GM12891 (cell line): ENCODE measurements around the gene PSMB1.
"Not testable (repeated sequence)": the region's sequence is repeated elsewhere in the genome, so short reads cannot be mapped to it uniquely, and the experiment has no call there.

Experiments used
- DNase-seq: peaks from one replicate; pipeline ENCODE4 v3.0.0; 2011; ENCODE audit warnings: low spot score; ENCODE audit not compliant: insufficient read length
- FAIRE-seq: peaks from 2 replicates; lab custom pipeline; 2011; peaks lifted over from hg19 to GRCh38; lab: Jason Lieb, UNC
- PAX5 ChIP-seq: IDR thresholded peaks from 2 replicates; pipeline ENCODE4 v1.6.1; 2011; ENCODE audit warnings: low read length, moderate library complexity, mild to moderate bottlenecking; ENCODE audit not compliant: insufficient read depth, severe bottlenecking
- POLR2A ChIP-seq: IDR thresholded peaks from 2 replicates; pipeline ENCODE4 v1.6.1; 2011; ENCODE audit warnings: low read depth, low read length, control low read depth
- POLR2AphosphoS5 ChIP-seq: IDR thresholded peaks from 2 replicates; pipeline ENCODE4 v1.6.1; 2011; ENCODE audit warnings: low read depth, low read length, control low read depth
- POU2F2 ChIP-seq: IDR thresholded peaks from 2 replicates; pipeline ENCODE4 v1.6.1; 2011; ENCODE audit warnings: low read depth, mild to moderate bottlenecking, control low read depth, low read length, moderate library complexity
- SPI1 ChIP-seq: IDR thresholded peaks from 2 replicates; pipeline ENCODE4 v1.6.1; 2011; ENCODE audit warnings: low read depth, low read length, control low read depth
- TAF1 ChIP-seq: IDR thresholded peaks from 2 replicates; pipeline ENCODE4 v1.6.1; 2011; ENCODE audit warnings: low read depth, low read length, control low read depth

The PSMB1 gene

DNA sequence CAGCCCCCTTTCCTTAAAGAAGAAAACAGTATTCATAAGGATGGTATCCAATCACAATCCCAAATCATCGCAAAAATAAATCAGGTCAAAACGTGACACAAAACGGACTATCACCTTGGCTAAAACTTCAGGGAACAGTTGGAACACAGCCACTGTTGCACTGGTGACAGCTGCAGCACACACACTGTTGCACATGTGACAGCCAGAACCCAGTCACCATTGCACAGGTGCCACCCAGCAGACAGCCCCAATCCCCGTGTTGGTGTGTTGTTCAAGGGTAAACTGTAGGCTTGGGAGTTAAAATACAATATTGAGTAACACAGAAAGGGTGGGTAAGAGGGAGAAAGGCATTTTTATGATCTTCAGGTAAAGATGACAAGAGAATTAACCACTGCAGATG, 15.8 kb downstream of the PSMB1 start:
- DNase-seq (no peak), FAIRE-seq (peak; percentile 69)
- TF ChIP-seq POU2F2 (no peak), SPI1 (no peak), POLR2A (no peak), POLR2AphosphoS5 (no peak), PAX5 (no peak), TAF1 (no peak)

DNA sequence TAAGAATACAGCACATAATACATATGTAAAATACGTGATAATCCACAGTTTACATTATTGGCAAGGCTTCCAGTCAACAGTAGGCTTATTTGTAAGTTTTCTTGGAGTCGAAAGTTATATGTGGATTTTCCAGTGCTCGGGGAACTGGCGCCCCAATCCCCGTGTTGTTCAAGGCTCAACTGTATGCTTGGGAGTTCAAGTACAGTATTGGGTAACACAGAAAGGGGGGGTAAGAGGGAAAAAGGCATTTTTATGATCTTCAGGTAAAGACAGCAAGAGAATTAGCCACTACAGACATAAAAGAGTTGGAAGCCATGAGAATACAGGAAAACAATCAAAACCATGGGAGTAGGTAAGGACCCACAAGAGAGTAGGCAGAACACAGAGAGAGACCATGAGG, 16.4 kb downstream of the PSMB1 start:
- TF ChIP-seq TAF1 (no peak), PAX5 (no peak), POLR2A (no peak), SPI1 (no peak), POU2F2 (no peak), POLR2AphosphoS5 (no peak)
- DNase-seq (no peak), FAIRE-seq (no peak)

DNA sequence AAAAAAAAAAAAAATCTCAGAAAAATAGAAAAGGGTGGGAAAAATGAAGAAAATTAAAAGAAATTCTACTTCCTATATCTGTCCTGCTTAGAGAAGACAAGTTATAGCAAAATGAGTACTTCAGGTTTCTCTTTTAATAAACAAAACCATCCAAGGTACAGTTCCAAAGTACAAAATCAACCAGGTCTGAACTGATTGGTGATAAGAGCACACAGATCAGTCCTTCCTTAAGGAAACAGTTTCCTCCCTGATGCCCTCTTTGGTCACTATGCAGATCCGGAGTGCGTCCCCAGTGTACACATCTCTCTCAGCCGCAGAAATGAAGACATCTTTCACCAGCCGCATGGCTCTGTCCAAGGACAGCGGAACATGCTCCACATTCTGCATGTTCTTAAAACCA, 18.1 kb downstream of the PSMB1 start:
- no peak for DNase-seq
- TF ChIP-seq PAX5 (no peak), TAF1 (no peak)
- FAIRE-seq, result no peak

DNA sequence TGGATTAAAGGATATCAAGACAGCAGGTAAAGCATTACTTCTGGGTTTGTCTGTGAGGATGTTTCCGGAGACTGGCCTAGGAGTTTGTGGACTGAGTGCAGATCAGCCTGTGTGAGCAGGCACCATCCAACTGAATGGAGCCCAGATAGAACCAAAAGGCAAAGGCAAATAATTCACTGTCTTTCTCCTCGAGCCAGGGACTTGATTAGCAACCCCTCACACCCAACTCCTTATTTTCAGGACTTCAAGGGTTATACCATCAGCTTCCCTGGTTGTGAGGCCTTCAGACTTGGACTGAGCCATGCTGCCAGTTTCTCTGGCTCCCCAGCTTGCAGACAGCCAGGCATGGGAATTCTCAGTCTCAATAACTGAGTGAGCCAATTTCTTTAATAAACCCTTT, 19.3 kb downstream of the PSMB1 start:
- DNase-seq (no peak), FAIRE-seq (no peak)
- TF ChIP-seq POLR2A, result peak; percentile 57
- no peak for TF ChIP-seq POU2F2
- peak; percentile 76 for TF ChIP-seq POLR2AphosphoS5

DNA sequence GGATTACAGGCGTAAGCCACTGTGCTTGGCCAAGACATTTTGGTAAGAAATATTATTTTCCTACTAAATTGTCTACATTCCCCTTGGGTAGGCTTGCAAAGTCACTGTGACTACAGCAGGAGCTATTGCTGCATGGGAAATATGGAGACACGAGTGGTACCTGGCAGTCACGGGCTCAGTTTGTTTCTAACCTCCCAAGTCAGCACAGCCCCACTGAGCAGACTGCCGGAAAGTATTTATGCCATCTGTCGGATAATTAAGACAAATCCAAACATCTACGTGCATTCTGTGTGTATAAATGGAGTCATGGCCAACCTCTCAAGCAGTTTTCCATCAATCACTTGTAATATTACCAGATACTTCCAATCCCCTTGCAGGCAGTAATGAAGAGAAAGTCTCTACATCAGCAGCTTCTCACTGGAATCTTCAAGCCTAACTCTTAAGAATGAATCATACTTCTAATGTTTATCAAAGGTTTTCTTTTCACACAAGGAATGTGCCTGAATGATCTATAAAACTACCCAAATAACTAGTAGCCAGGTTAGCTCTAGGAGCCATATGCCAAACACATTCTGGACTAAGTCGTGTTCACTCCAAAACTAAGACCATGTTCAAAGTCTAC, 20.1 kb downstream of the PSMB1 start:
- DNase-seq (no peak), FAIRE-seq (no peak)
- TF ChIP-seq PAX5 (no peak), POLR2A (no peak), SPI1 (no peak), TAF1 (no peak), POU2F2 (no peak), POLR2AphosphoS5 (no peak)

DNA sequence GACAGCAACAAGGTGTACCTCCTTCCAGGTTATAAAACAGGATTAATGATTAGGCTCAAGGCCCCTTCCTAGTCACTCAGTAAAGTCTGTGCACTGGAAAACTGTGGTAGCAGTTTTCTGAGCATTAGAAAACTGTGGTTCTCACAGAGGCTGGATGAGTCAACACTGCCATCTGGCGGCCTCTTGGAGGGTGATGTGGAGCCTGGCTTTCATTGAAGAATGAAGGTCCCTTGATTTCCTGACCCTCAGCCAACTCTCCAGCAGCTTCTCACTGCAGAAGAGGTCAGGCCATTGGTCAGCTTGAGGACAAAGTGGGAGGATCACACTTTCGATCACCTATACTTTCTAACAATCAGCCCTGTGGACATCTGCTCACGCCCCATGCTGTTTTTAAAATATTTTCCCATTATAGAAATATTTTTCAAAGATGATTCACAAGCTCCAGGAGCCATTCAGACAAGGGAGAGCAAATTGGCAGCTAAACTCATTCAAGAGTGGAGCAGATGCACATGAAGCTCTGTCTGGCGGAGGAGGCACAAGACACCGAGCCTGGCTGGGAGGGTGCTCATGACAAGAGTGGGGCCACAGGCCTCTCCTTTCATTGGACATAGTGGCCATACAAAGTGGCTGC, 23.2 kb downstream of the PSMB1 start:
- FAIRE-seq, result peak; percentile 68
- no peak for DNase-seq
- no peak for TF ChIP-seq POU2F2

DNA sequence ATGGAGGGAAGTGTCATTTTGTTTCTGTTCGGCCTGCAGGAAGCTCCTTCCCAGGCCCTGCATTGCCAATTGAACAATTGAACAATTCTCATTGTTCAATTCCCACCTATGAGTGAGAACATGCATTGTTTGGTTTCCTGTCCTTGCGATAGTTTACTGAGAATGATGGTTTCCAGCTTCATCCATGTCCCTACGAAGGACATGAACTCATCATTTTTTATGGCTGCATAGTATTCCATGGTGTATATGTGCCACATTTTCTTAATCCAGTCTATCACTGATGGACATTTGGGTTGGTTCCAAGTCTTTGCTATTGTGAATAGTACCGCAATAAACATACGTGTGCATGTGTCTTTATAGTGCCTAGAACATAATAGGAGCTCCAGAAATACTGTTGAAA, 25.1 kb downstream of the PSMB1 start:
- not testable (repeated sequence) for DNase-seq, FAIRE-seq

GRCh38 chr6:170525795-170526194, 27.3 kb downstream of the PSMB1 start:
- TF ChIP-seq SPI1 (no peak), POLR2AphosphoS5 (no peak), POLR2A (no peak), PAX5 (no peak), TAF1 (no peak), POU2F2 (no peak)
- DNase-seq, result no peak
- no peak for FAIRE-seq

DNA sequence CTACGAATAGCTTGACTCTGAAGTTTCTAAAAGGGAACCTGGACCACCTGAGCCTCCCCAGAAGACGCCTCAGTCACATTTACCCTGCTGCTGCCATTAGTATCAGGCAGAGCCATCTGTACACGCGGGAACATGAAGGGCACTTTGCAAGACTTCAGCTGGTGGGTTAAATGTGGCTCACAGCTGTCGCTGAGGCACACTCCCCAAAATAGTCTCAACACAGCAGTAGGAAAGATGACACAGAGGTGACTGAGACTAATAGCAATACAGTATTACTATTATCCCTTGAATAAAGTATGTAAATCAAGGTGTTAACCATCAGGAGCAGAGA, 29.0 kb downstream of the PSMB1 start:
- TF ChIP-seq SPI1, result no peak
- TF ChIP-seq POU2F2, result no peak
- TF ChIP-seq POLR2AphosphoS5, result no peak
- no peak for TF ChIP-seq TAF1
- no peak for TF ChIP-seq POLR2A
- TF ChIP-seq PAX5, result no peak
- no peak for DNase-seq
- no peak for FAIRE-seq

DNA sequence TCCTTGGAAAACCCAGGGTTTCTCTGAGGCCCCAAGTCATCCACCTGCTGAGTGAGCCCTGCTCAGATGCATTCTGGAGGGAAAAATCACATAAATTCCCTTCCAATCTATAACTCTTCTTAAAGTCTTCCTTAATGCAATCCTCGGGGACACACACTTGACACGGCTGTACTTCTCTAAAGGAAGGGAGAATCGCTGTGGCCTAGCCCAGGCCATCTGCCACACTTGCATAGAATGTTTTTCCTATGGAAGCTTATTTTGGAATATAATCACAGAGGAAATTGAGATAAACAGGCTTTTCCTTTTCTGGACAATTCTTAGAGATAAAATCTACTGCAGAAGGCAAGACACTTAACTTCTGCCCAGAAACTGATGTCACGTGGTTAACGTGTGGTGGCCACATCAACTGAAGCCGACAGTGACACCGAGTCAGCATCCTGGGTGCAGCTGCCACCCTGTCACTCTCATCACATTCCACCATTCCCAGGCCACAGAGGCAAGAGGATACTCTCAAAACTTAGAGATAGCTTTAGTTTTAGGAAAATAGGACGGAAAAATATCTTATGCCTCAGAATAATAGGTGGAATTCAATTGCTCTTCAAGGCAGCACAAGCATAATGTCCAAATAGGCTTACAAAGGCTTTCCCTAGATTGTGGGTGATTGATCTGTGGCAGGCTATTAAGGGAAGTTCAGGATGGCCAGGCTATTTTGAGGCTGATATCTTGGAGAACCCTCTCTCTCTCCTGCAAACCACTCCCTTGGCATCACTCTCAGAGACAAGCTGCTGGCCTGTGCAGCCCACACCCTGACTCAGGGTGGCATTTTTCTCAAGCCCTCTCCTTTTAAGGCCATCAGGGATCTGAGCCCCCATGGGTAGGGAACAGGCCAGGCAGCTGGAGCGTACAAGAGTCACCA, 29.6 kb downstream of the PSMB1 start:
- DNase-seq (no peak), FAIRE-seq (no peak)
- no peak for TF ChIP-seq POU2F2
- no peak for TF ChIP-seq PAX5
- TF ChIP-seq POLR2AphosphoS5, result no peak
- no peak for TF ChIP-seq POLR2A
- TF ChIP-seq SPI1, result no peak
- TF ChIP-seq TAF1, result no peak
